Suprapubic skin (tissue), 4 donors: Measurements from ENCODE around the gene LAMC3. TPM values are rescaled to one million over a fixed set of nuclear protein-coding genes. Genes with fewer than 3 reads are reported as not detected.

Experiments used
- DNase-seq, 2 donors: peaks; one replicate each; pipeline ENCODE4 v3.0.0-alpha.2; 2019; ENCODE audit warnings: low spot score in 2 of 2
- H3K27ac ChIP-seq: fragments of 200-600 bp; sonication (generic); one replicate; pipeline ENCODE4 v1.5.1; 2019
- H3K27me3 ChIP-seq: fragments of 200-600 bp; sonication (generic); one replicate; pipeline ENCODE4 v1.5.1; 2019
- H3K36me3 ChIP-seq: fragments of 200-600 bp; sonication (generic); one replicate; pipeline ENCODE4 v1.5.1; 2019
- H3K4me1 ChIP-seq: fragments of 200-600 bp; sonication (generic); one replicate; pipeline ENCODE4 v1.5.1; 2019
- H3K4me3 ChIP-seq: fragments of 200-600 bp; sonication (generic); one replicate; pipeline ENCODE4 v1.5.1; 2019; ENCODE audit warnings: mild to moderate bottlenecking
- H3K9me3 ChIP-seq: fragments of 200-600 bp; sonication (generic); one replicate; pipeline ENCODE4 v1.5.1; 2019
- CTCF ChIP-seq, 2 donors: fragments of 200-600 bp in 1 of 2; fragments of 450-650 bp in 1 of 2; sonication (generic) in 1 of 2; IDR thresholded peaks; one replicate each; pipeline ENCODE4 v1.5.1; 2016 to 2019; ENCODE audit warnings: antibody characterized with exemption in 2 of 2, mild to moderate bottlenecking in 1 of 2, moderate library complexity in 1 of 2
- EP300 ChIP-seq: sonication (generic); formaldehyde crosslinking; IDR thresholded peaks from one replicate; pipeline ENCODE4 v1.6.1; 2017; ENCODE audit warnings: antibody characterized with exemption
- POLR2A ChIP-seq, 2 donors: fragments of 450-650 bp; IDR thresholded peaks; one replicate each; pipeline ENCODE4 v1.6.1; 2017; ENCODE audit warnings: antibody characterized with exemption in 2 of 2, mild to moderate bottlenecking in 2 of 2, moderate library complexity in 2 of 2
- POLR2AphosphoS5 ChIP-seq, 3 donors: sonication (generic); formaldehyde crosslinking; IDR thresholded peaks; one replicate each; pipeline ENCODE4 v1.6.1; 2017; ENCODE audit warnings: antibody characterized with exemption in 3 of 3
- WGBS: methylation state at CpG from one replicate; pipeline ENCODE4 v1.1.5; 2018; 5-methylcytosine and 5-hydroxymethylcytosine counted together
- total RNA-seq, 4 donors: library from RNA; depleted of rRNA; stranded (reverse); fragments of >200 nt; gene quantifications; one replicate each; pipeline ENCODE4 v1.1.0, GENCODE V29; 2016

LAMC3 gene
- total RNA-seq, 4 donors from 2014 or later = 4.0 to 16.9 (median 5.2) TPM

DNA sequence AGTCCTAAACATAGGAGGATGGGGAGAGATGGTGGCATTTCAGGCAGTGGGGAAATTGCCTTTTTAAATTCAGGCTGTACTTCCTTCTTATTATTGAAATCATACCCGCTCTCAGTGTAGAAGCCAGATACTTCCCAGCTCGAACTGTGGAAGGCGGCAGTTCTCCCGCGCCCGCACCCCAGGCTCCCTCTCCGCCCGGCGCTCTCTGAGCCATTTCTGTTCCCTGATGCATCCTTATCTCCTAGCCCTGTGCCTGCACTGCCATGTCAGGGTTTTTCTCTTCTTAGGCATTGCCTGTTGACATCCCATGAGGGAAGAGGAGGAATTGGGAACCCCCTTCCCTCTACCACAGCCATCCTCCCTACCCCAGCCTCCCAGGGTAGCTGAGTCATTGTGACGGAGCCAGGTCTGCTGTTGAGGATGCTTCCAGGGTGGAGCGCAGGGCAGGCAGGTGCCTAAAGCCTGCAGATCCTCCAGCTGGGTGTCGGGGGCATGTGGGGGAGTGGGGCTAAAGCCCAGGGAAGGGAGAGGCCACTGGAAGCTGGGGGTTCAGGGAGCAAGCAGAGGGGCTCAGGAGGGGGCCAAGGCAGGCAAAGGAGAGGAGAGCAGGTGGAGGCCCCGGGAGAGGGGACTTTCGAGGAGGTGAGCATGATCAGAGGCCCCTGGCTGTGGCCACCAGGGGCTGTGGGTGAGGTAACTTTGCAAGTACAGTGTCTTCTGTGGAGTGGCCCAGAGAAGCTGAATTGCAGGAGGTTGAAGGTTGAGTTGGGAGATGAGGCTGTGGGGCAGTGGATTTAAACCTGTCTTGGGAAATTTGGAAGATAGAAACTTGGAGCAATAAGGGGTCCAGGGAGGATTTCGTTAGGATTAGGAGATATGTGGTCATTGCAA, 16.2 kb downstream of the LAMC3 start:
- no peak for DNase-seq
- Histone ChIP-seq H3K27me3 (peaks cover 15% of the 10 kb centered on the region), H3K4me1 (no peaks in the 10 kb centered on the region), H3K27ac (no peak overlapping the region), H3K9me3 (no peaks in the 10 kb centered on the region), H3K4me3 (no peak overlapping the region), H3K36me3 (no peaks in the 10 kb centered on the region)
- 83% methylated on average over 15 of the region's 15 CpGs for WGBS
- TF ChIP-seq POLR2AphosphoS5 (IDR thresholded peaks at IDR 0.05) = no peak
- no peak for TF ChIP-seq CTCF (IDR thresholded peaks at IDR 0.05)
- TF ChIP-seq POLR2A (IDR thresholded peaks at IDR 0.05) = no peak

DNA sequence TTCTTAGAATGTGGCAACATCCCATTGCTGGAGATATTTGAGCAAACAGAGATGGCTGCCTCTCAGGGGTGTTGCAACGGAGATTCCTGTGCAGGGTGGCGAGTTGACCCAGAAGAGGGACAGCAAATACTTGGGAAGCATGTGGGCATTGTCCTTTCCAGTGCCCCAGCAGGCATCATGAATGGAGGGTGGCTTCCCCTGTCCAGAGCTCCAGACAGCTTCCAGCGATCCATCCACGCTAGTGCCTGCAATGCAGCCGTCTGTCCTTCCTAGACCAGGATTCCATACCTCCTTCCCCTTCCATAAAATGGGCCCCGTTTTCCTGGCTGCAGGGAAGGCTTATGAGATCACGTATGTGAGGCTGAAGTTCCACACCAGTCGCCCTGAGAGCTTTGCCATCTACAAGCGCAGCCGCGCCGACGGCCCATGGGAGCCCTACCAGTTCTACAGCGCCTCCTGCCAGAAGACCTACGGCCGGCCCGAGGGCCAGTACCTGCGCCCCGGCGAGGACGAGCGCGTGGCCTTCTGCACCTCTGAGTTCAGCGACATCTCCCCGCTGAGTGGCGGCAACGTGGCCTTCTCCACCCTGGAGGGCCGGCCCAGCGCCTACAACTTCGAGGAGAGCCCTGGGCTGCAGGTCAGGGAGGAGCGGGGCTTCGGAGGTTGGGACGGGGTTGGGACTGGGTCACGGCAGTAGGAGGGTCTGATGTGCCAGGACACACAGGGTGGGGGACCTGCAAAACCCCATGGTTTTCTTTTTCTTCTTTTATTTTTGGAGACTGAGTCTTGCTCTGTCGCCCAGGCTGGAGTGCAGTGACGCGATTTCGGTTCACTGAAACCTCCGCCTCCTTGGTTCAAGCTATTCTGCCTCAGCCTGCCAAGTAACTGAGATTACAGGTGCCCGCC, 17.2 kb downstream of the LAMC3 start:
- no peaks in the 10 kb centered on the region for H3K4me1 ChIP-seq
- peaks cover 15% of the 10 kb centered on the region for H3K27me3 ChIP-seq
- no peak for DNase-seq
- no peaks in the 10 kb centered on the region for H3K9me3 ChIP-seq
- 90% methylated on average over 39 of the region's 40 CpGs for WGBS
- no peak for TF ChIP-seq EP300
- no peak for TF ChIP-seq POLR2AphosphoS5 (IDR thresholded peaks at IDR 0.05)
- TF ChIP-seq POLR2A (IDR thresholded peaks at IDR 0.05) = no peak
- TF ChIP-seq CTCF (IDR thresholded peaks at IDR 0.05) = no peak
- no peak overlapping the region for H3K4me3 ChIP-seq
- no peak overlapping the region for H3K27ac ChIP-seq
- H3K36me3 ChIP-seq = no peaks in the 10 kb centered on the region

DNA sequence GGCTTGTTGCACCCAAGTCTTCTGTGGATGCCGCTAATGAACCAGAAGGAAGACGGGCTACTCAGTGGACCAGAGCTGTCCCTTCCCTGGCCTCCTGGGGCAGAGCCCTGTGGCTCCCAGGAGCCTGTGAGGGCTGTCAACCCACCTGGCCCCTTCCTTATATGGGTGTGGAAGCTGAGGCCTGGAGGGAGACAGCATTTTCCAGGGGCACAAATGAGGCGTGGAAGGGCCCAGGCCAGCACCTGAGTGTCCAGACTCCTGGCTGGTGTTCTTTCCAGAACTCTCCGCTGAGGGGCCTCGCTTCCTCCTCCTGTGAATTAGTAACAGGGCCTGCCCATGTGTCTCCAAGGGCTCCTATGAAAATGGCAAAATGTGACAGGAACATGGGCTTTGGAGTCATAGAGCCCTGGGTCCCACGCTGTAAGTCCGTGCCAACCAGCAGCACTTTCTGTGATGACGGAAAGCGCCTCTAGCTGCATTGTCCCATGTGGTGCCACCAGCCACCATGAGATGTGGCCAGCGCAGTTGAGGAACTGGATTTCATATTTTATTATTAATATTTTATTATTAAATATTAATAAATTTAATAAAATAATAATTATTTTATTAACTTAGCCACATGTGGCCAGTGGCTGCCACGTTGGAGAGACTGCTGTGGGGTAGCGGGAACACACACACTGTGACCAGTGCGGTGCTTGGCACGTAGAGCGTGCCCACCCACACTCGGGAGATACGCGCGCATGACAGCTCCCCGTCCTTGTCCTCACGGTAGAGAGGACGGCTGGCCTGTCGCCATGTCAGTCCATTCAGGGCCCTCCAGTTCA, 18.3 kb downstream of the LAMC3 start:
- WGBS = 92% methylated on average over 22 of the region's 23 CpGs
- Histone ChIP-seq H3K4me3 (no peak overlapping the region), H3K4me1 (no peaks in the 10 kb centered on the region), H3K9me3 (no peaks in the 10 kb centered on the region), H3K27ac (no peak overlapping the region), H3K36me3 (no peaks in the 10 kb centered on the region), H3K27me3 (peaks cover 15% of the 10 kb centered on the region)
- no peak for DNase-seq
- TF ChIP-seq POLR2AphosphoS5 (IDR thresholded peaks at IDR 0.05) (no peak), EP300 (no peak), POLR2A (IDR thresholded peaks at IDR 0.05) (no peak), CTCF (IDR thresholded peaks at IDR 0.05) (no peak)

DNA sequence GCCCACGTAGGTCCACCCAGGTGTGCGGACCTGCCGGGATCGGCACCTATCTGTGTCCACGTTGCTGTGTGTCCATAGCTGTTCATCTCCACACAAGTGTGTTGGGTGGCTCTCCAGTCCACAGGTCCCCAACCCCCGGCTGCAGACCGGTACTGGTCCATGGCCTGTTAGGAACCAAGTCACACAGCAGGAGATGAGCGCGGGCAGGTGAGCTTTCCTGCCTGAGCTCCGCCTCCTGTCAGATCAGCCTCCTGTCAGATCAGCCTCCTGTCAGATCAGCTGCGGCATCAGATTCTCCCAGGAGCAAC, 18.9 kb downstream of the LAMC3 start:
- Histone ChIP-seq H3K27me3 (peaks cover 15% of the 10 kb centered on the region), H3K4me1 (no peaks in the 10 kb centered on the region), H3K27ac (no peak overlapping the region), H3K9me3 (no peaks in the 10 kb centered on the region), H3K4me3 (no peak overlapping the region), H3K36me3 (no peaks in the 10 kb centered on the region)
- TF ChIP-seq POLR2AphosphoS5 (IDR thresholded peaks at IDR 0.05) (no peak), EP300 (no peak), POLR2A (IDR thresholded peaks at IDR 0.05) (no peak), CTCF (IDR thresholded peaks at IDR 0.05) (no peak)
- DNase-seq = no peak
- WGBS = 85% methylated on average over 10 of the region's 11 CpGs
